Body of pancreas (tissue), 4 donors: ENCODE results near the gene CREBL2.
"Not testable (repeated sequence)": the region's sequence is repeated elsewhere in the genome, so short reads cannot be mapped to it uniquely, and the experiment has no call there.

Experiments
- POLR2A ChIP-seq, 3 donors: fragments of 450-650 bp; IDR thresholded peaks; one replicate each; pipeline ENCODE4 v1.6.1; 2016; ENCODE audit warnings: antibody characterized with exemption in 3 of 3, mild to moderate bottlenecking in 2 of 3
- TF ChIP-seq, protein P1 (sequence below), 7 experiments: fragments of 450-650 bp in 4 of 7; fragments of 200-600 bp in 3 of 7; sonication (generic) in 3 of 7; IDR thresholded peaks; one replicate each; pipeline ENCODE4 v1.5.1; 2016 to 2019; ENCODE audit warnings: antibody characterized with exemption in 7 of 7

DNA sequence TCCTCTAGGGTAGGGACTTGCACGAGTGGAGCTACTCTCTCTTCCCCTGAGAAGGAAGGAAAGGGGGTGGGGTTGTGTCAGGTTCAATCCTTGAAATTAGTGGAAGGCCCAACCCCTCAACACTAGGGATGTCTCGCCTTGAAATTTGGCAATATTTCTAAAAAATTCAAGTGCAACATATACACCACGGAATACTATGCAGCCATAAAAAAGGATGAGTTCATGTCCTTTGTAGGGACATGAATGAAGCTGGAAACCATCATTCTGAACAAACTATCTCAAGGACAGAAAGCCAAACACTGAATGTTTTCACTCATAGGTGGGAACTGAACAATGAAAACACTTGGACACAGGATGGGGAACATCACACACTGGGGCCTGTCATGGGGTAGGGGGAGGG lies 15.1 kb upstream of the CREBL2 start:
- TF ChIP-seq POLR2A (IDR thresholded peaks at IDR 0.05) = not testable (repeated sequence)
- TF ChIP-seq, protein P1, sequence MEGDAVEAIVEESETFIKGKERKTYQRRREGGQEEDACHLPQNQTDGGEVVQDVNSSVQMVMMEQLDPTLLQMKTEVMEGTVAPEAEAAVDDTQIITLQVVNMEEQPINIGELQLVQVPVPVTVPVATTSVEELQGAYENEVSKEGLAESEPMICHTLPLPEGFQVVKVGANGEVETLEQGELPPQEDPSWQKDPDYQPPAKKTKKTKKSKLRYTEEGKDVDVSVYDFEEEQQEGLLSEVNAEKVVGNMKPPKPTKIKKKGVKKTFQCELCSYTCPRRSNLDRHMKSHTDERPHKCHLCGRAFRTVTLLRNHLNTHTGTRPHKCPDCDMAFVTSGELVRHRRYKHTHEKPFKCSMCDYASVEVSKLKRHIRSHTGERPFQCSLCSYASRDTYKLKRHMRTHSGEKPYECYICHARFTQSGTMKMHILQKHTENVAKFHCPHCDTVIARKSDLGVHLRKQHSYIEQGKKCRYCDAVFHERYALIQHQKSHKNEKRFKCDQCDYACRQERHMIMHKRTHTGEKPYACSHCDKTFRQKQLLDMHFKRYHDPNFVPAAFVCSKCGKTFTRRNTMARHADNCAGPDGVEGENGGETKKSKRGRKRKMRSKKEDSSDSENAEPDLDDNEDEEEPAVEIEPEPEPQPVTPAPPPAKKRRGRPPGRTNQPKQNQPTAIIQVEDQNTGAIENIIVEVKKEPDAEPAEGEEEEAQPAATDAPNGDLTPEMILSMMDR (IDR thresholded peaks at IDR 0.05) = not testable (repeated sequence)
